ENCODE measurements around the gene NKAPL. TPM values are rescaled to one million over a fixed set of nuclear protein-coding genes. Genes with fewer than 3 reads are reported as not detected.

The NKAPL gene
- total and polyA plus RNA-seq, 2 donors (not counting 3 experiments of a cell fraction or from before 2014, with no cell fraction given): 0.72 to 1.1 TPM

GRCh38 chr6:28239636-28240035, 19.5 kb upstream of the NKAPL start:
- dilution Hi-C loops (cut with MboI; ENCODE audit: extremely low pct_ligation_motif_present, low sequenced_read_pairs): no loop called here
- DNase-seq (ENCODE audit: low read depth, low spot score) (no peak), FAIRE-seq (no peak)
- no peaks in the 10 kb centered on the region for H3K4me1 ChIP-seq (ENCODE audit: control insufficient read depth, extremely low read depth, insufficient read depth, low read length)
- no peak overlapping the region for H3K27ac ChIP-seq (ENCODE audit: insufficient read depth, low read depth, low read length)
- H4K20me1 ChIP-seq (replicated peaks; ENCODE audit: control insufficient read depth, extremely low read depth, insufficient read depth, low read length): no peaks in the 10 kb centered on the region
- H2AFZ ChIP-seq (ENCODE audit: low read depth, low read length): no peak overlapping the region
- no peak overlapping the region for H3K4me2 ChIP-seq (ENCODE audit: insufficient read depth, low read length)
- no TSS peak for BruUV-seq (replicated peaks)
- H3K79me2 ChIP-seq (ENCODE audit: control insufficient read depth, insufficient read depth, low read length): no peaks in the 10 kb centered on the region
- CTCF ChIA-PET: no interaction called here
- TF ChIP-seq POLR2AphosphoS5 (IDR thresholded peaks at IDR 0.05; ENCODE audit: insufficient read depth, low read depth, low read length) (no peak), EZH2 (IDR thresholded peaks at IDR 0.05; ENCODE audit: borderline replicate concordance, low read depth, low read length, severe bottlenecking) (no peak), MYC (IDR thresholded peaks at IDR 0.05; ENCODE audit: low read depth, low read length) (no peak), GATA2 (IDR thresholded peaks at IDR 0.05; ENCODE audit: insufficient read depth, insufficient read length, low read depth, low read length) (no peak), JUN (IDR thresholded peaks at IDR 0.05; ENCODE audit: borderline replicate concordance, insufficient read depth, insufficient read length, low read depth) (no peak), POLR2A (IDR thresholded peaks at IDR 0.05; ENCODE audit: low read depth, low read length) (no peak), FOS (IDR thresholded peaks at IDR 0.05; ENCODE audit: borderline replicate concordance, insufficient read depth, low read length) (no peak)
- TF ChIP-seq, protein P1, sequence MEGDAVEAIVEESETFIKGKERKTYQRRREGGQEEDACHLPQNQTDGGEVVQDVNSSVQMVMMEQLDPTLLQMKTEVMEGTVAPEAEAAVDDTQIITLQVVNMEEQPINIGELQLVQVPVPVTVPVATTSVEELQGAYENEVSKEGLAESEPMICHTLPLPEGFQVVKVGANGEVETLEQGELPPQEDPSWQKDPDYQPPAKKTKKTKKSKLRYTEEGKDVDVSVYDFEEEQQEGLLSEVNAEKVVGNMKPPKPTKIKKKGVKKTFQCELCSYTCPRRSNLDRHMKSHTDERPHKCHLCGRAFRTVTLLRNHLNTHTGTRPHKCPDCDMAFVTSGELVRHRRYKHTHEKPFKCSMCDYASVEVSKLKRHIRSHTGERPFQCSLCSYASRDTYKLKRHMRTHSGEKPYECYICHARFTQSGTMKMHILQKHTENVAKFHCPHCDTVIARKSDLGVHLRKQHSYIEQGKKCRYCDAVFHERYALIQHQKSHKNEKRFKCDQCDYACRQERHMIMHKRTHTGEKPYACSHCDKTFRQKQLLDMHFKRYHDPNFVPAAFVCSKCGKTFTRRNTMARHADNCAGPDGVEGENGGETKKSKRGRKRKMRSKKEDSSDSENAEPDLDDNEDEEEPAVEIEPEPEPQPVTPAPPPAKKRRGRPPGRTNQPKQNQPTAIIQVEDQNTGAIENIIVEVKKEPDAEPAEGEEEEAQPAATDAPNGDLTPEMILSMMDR (IDR thresholded peaks at IDR 0.05; ENCODE audit: extremely low read depth in 1 of 2, insufficient read depth in 1 of 2, low read depth in 1 of 2, low read length in 2 of 2): no peak
- TF ChIP-seq, protein P2, sequence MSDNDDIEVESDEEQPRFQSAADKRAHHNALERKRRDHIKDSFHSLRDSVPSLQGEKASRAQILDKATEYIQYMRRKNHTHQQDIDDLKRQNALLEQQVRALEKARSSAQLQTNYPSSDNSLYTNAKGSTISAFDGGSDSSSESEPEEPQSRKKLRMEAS (IDR thresholded peaks at IDR 0.05; ENCODE audit: insufficient read depth, insufficient read length): no peak
- peaks cover under 1 to 4% of the 10 kb centered on the region in 2 experiments for H3K36me3 ChIP-seq (ENCODE audit: control insufficient read depth in 2 of 2, extremely low read depth in 1 of 2, insufficient read depth in 2 of 2, low read length in 2 of 2)
- no peaks in the 10 kb centered on the region for H3K27me3 ChIP-seq (ENCODE audit: control insufficient read depth in 2 of 2, insufficient read depth in 2 of 2, low read length in 2 of 2)
- H3K9me1 ChIP-seq (replicated peaks; ENCODE audit: control insufficient read depth, extremely low read depth, insufficient read depth, low read length): no peaks in the 10 kb centered on the region
- H3K9ac ChIP-seq (replicated peaks; ENCODE audit: extremely low read depth, insufficient read depth, low read length): no peak overlapping the region
- POLR2A ChIA-PET: no interaction called here
- no peaks in the 10 kb centered on the region for H3K9me3 ChIP-seq (replicated peaks; ENCODE audit: control insufficient read depth, insufficient read depth, low read length)
- intact Hi-C loops (cut with micrococcal nuclease): no loop called here
- no peak overlapping the region for H3K4me3 ChIP-seq (replicated peaks in 1 of 3; ENCODE audit: insufficient read depth in 1 of 3, low read depth in 1 of 3, low read length in 3 of 3)
